MM.1S (cell line): ENCODE data around the gene ARHGEF10L.

Experiments used
- CTCF ChIP-seq: fragments of 300-600 bp; sonication (generic); IDR thresholded peaks from 2 replicates; pipeline ENCODE4 v1.5.1; 2016; ENCODE audit warnings: antibody characterized with exemption, low read length, mixed read lengths
- EZH2phosphoT487 ChIP-seq: fragments of 300-600 bp; sonication (generic); IDR thresholded peaks from 2 replicates; pipeline ENCODE4 v1.6.1; 2018; ENCODE audit warnings: antibody characterized with exemption, low read length

DNA sequence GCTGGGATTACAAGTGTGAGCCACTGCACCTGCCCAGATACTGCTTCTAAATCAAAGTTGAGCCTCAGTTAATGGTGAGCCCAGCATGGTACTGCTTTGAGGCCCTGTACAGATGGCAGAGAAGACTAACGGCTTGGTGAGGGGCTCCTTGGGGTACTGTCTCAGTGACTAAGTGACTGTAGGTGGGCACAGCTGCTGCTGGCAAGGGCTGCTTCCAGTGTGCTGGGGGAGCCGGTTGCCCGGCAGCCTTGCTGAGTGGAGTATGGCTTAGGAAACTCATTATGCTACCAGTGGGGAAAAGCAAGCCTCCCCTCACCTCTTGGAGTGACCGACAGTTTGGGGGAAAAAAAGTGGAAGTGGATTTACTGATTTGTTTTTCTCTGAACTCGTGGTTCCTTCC, 23.6 kb upstream of the ARHGEF10L start:
- TF ChIP-seq CTCF (no peak), EZH2phosphoT487 (no peak)
